ENCODE measurements around the gene BCAP29.
"Not testable (repeated sequence)": the region's sequence is repeated elsewhere in the genome, so short reads cannot be mapped to it uniquely, and the experiment has no call there.

The BCAP29 gene

GRCh38 chr7:107628461-107629064, 48.5 kb downstream of the BCAP29 start:
- no peak for DNase-seq

GRCh38 chr7:107630342-107630741, 50.3 kb downstream of the BCAP29 start:
- DNase-seq, result no peak

- no peak for DNase-seq
Observed at GRCh38 chr7:107631588-107632491, 51.8 kb downstream of the BCAP29 start.

- no peak for DNase-seq
Observed at GRCh38 chr7:107632492-107632865, 52.4 kb downstream of the BCAP29 start.

- no peak for DNase-seq
Observed at GRCh38 chr7:107638594-107638993, 58.5 kb downstream of the BCAP29 start.

- not testable (repeated sequence) for DNase-seq
Observed at GRCh38 chr7:107639070-107639469, 59.0 kb downstream of the BCAP29 start.

- no peak for DNase-seq
Observed at GRCh38 chr7:107641676-107642075, 61.6 kb downstream of the BCAP29 start.

DNA sequence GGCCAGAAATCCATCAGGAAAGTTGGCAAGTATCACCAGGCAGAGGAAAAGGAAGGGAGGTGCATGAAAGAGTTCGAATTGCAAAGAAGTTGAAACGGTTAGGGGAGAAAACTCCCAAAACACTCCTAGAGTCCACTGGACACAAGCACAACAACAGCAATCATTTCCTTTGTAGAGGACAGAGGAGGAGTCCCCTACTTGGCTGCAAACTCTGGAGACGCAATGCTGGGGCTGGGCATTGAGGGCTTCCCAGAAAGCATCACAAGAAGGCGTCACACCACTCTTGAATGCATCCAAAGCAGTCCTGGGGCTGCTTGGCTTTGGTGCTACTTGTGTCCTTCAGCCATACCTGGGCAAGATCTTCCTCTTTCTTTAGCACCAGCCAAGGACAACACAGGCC, 62.5 kb downstream of the BCAP29 start:
- DNase-seq, result no peak

- no peak for DNase-seq
Observed at GRCh38 chr7:107643407-107643806, 63.4 kb downstream of the BCAP29 start.

DNA sequence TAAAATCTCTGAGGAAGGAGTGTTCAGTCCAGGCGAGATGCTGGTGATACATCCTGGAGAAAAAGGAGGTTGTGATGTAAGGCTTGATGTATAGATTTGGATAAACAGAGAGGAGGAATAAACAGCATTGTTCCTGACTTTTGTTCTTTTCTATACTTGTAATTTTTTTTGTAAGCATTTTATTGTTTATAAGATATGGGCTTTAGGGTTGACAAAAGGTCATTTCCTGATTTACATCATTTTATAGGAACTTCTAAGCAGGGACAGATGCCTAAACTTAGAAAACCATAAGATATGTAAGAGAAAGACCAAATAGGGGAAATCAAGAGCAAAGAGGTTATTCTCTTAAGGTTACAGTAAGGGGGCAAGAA, 63.9 kb downstream of the BCAP29 start:
- no peak for DNase-seq

DNA sequence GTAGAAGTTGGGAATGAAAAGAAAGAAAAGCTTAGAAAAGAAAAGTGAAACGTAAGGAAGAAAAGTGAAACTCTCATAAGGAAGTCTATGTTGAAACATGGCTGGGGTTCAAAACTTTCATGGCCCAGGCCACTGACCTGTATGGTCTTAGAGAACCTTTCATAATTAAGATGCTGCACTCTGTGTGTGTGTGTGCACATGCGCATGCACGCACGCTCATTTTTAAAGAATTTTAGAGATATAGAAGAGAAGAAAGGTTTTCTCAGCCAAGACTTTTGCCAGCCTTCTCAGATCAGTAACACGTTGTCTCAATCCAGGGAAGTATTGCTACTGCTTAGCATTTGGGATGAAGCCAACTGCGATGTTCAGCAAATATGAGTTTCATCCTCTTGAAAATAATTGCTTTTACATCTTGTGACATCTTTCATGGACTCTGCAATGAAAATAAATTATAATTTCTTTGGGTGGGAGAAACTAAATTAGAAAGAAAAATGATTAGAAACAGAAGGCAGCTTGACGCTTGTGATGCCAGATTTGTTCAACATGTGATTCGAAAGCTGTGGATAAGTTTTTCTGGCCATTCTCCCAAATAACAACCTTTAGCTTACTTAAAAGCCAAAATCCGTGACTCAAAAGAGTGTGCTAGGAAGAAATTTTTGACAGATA, 64.4 kb downstream of the BCAP29 start:
- no peak for DNase-seq

DNA sequence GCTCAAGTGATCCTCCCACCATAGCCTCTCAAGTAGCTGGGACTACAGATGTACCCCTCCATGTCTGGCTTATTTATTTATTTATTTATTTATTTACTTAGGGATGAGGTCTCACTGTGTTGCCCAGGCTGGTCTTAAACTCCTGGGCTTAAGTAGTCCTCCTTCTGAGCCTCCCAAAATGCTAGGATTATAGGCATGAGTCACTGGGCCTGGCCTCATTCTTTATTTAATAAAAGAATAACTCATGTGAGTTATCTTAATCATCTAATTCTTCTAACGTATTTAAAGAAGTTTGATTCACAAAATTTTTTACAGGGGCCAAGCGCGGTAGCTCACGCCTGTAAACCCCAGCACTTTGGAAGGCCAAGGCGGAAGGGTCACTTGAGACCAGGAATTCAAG, 72.6 kb downstream of the BCAP29 start:
- DNase-seq, result no peak

DNA sequence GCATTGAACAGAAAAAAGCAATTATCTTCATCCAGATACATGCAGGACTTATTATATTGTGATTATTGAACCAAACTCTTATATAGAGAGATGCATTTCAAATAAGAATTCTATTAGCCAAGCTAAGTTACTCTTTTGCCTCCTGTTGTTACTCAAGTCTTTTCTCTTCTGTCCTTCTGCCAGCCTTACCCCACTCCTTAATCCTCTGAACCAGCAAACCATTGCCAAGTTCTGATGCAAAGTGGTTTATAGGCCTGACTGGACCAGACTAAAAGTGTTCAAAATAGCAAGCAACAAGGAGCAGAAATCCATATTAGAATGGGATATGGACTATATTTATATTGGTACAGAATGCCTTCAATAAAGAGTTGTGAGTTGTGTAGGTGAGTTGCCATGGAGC, 78.4 kb downstream of the BCAP29 start:
- no peak for DNase-seq

- no peak for DNase-seq
Observed at GRCh38 chr7:107659666-107660065, 79.6 kb downstream of the BCAP29 start.

- no peak for DNase-seq
Observed at GRCh38 chr7:107660381-107661080, 80.5 kb downstream of the BCAP29 start, which contains the start of gene SLC26A4. TSS of gene SLC26A4 (plus strand) at chr7:107660828. CDS start at chr7:107661642, 814 bp downstream.

DNA sequence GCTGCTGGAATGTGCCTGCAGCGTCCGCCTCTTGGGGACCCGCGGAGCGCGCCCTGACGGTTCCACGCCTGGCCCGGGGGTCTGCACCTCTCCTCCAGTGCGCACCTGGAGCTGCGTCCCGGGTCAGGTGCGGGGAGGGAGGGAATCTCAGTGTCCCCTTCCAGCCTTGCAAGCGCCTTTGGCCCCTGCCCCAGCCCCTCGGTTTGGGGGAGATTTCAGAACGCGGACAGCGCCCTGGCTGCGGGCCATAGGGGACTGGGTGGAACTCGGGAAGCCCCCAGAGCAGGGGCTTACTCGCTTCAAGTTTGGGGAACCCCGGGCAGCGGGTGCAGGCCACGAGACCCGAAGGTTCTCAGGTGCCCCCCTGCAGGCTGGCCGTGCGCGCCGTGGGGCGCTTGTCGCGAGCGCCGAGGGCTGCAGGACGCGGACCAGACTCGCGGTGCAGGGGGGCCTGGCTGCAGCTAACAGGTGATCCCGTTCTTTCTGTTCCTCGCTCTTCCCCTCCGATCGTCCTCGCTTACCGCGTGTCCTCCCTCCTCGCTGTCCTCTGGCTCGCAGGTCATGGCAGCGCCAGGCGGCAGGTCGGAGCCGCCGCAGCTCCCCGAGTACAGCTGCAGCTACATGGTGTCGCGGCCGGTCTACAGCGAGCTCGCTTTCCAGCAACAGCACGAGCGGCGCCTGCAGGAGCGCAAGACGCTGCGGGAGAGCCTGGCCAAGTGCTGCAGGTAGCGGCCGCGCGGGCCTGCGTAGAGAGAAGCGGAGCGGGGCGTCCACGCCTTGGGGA, 81.2 kb downstream of the BCAP29 start:
- peak; percentile 21 for DNase-seq

- DNase-seq, result no peak
Observed at GRCh38 chr7:107661865-107662379, 81.9 kb downstream of the BCAP29 start.

- DNase-seq, result no peak
Observed at GRCh38 chr7:107663196-107663595, 83.2 kb downstream of the BCAP29 start.

DNA sequence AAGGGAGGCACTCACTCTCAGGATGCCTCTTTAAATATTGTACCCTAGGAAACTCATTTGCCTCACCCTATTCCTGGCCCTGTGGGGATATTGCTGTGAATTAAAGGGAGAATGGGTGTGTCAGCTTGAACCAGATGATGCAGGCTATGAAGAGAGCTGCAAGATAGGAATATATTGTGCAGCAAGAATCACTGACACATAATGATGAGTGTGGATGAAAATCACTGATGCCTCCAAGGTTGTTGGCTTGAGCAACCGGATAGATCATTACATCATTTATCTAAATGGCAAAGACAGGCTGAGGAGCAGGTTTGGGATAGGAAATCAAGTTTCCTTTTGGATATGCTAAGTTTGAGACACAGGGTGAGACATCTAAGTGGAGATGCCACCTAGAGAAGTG, 86.7 kb downstream of the BCAP29 start:
- DNase-seq, result no peak

DNA sequence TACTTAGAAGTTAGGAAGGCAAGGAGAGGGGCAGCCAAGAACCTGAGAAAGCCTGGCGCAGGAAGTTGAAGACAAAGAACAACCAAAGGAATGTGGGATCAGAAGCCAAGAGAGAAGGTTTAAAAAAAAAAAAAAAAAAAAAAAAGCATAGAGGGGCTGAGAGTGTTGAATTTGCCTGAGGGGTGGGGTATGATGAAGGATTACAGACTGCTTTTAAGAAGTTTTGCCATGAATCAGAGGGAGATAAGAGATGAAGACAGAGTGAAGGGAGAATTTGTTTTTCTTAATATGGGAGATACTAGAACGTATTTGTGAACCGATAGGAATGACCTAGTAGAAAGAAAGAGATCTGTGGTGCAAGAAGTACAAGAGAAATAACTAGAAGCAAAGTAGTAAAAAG, 87.3 kb downstream of the BCAP29 start:
- DNase-seq, result no peak

DNA sequence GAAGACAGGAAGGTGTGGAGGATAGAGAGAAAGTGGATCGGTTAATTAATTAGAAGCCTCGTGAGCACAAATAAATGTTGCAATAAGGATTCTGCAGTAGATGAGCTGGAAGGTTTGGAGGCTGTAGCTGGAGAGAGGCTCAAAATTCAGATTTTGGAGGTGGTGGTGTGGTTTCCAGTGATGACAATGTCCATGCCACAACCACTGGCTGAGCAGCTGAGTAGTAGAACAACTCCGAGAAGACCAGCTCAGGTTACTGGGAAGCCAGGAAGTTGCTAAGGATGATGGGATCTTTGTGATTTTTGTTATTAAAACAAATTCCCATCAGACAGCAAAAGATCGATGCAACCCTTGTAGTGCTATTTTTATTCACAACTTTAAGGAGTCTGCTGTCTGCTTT, 88.2 kb downstream of the BCAP29 start:
- DNase-seq, result no peak
